Gastrocnemius medialis (tissue), 4 donors: ENCODE results near the gene SYT13.

ENCODE experiments used
- CTCF ChIP-seq, 5 experiments: fragments of 450-650 bp in 3 of 5; fragments of 200-600 bp in 2 of 5; sonication (generic) in 2 of 5; IDR thresholded peaks in 4 of 5; conservative IDR thresholded peaks in 1 of 5; 1 replicate in 4 of 5; 2 replicates in 1 of 5; pipeline ENCODE4 v1.5.1; 2016 to 2019; ENCODE audit warnings: antibody characterized with exemption in 5 of 5, mild to moderate bottlenecking in 3 of 5, moderate library complexity in 3 of 5
- POLR2A ChIP-seq, 2 donors: fragments of 450-650 bp; IDR thresholded peaks; one replicate each; pipeline ENCODE4 v1.6.1; 2017; ENCODE audit warnings: antibody characterized with exemption in 2 of 2, mild to moderate bottlenecking in 2 of 2, moderate library complexity in 2 of 2

GRCh38 chr11:45321669-45322068, 35.5 kb upstream of the SYT13 start:
- TF ChIP-seq CTCF (IDR thresholded peaks at IDR 0.05 in 4 of 5, conservative IDR thresholded peaks at IDR 0.05 in 1 of 5) (no peak), POLR2A (IDR thresholded peaks at IDR 0.05) (no peak)
